Measurements from ENCODE around the gene NAV2.
A peak's percentile ranks its signal among the peaks of the same experiment; 100 is the strongest.

DNA sequence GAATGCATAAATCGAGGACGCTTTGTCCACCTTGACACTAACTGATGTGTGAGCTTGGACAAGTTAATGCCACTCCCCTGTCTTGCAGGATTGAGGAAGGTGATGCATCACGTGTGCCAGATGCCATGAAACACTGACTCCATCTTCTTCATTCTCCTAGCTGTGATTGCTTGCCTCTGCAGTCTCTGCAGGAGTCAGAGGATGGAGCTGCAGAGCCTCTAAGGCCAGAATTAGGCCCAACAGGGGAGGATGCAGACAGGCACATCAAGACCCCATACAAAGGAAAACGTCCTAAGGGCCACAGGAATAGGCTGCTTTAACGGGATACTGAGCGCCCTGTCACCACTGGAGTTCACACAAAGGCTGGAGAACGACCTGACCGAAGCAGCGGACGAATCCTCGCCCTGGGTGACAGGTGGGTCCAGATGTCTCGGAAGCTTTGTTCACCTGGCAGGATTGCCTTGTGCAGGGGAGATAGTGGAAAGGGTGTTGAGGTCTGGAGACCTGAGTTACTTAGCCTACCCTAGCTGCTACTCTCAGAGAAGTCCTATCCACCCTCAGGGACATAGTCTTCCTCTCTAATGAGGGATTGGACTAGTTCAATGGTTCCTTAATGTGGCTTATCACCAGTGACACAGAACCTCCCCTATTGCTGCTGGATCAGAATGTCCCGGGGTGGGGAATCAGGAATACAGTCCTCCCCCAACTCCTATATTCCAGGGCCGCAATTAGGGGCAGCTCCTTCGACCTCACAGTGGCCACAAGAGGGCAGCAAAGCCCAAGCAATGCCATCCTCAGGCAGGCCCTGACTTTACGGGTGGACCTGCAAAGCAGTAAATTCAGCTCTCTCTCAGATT, 415.3 kb downstream of the NAV2 start:
- TF ChIP-seq BACH2 (CRISPR knock-in tag; IDR thresholded peaks at IDR 0.05; ENCODE audit: borderline replicate concordance) (no peak), GLIS3 (CRISPR knock-in tag; IDR thresholded peaks at IDR 0.05) (no peak), ZFP3 (CRISPR knock-in tag; IDR thresholded peaks at IDR 0.05) (peak; percentile 82)

Measured in SK-N-SH treated with all-trans-retinoic acid at 6 μM for 48 hours (cell line).